Colonic mucosa (tissue), 4 donors: ENCODE results near the gene HLA-DOA. TPM values are rescaled to one million over a fixed set of nuclear protein-coding genes. Genes with fewer than 3 reads are reported as not detected.

Experiments
- DNase-seq: peaks from one replicate; pipeline ENCODE4 v3.0.0-alpha.2; 2020
- H3K27ac ChIP-seq: fragments of 200-600 bp; one replicate; pipeline ENCODE4 v1.8.0; 2021
- H3K27me3 ChIP-seq: fragments of 200-600 bp; one replicate; pipeline ENCODE4 v1.8.0; 2021
- H3K36me3 ChIP-seq: fragments of 200-600 bp; one replicate; pipeline ENCODE4 v1.8.0; 2021
- H3K4me1 ChIP-seq: fragments of 200-600 bp; one replicate; pipeline ENCODE4 v1.8.0; 2021; ENCODE audit warnings: mild to moderate bottlenecking
- H3K4me3 ChIP-seq: fragments of 200-600 bp; one replicate; pipeline ENCODE4 v1.8.0; 2021
- H3K9ac ChIP-seq, 2 donors: one replicate each; pipeline ENCODE4 v1.7.0; 2013; ENCODE audit warnings: control low read depth in 2 of 2, low read depth in 2 of 2, low read length in 2 of 2
- H3K9me3 ChIP-seq: fragments of 200-600 bp; one replicate; pipeline ENCODE4 v1.8.0; 2021
- intact Hi-C: fragments of 100-400 bp; cut with DNase I; formaldehyde crosslinking; loops from one replicate; pipeline ENCODE4 v1.14.1; 2022
- total RNA-seq, 2 donors: library from RNA; stranded (reverse); fragmentation: NEBNext Ultra II Directional in 1 of 2; extraction: Animal tissue kit (Norgen Biotek cat#: 25700) in 1 of 2; gene quantifications; one replicate each; pipeline ENCODE4 v1.2.1, GENCODE V29; 2021
- TF ChIP-seq, protein P1 (sequence below): fragments of 200-600 bp; IDR thresholded peaks from one replicate; pipeline ENCODE4 v1.8.0; 2022; ENCODE audit warnings: antibody characterized with exemption, mild to moderate bottlenecking
- donor health status: healthy.
- donor health status: DM: no; HTN: no; CAD: no.
- donor health status: DM: no; HTN: no; CAD: no.

The HLA-DOA gene
- total RNA-seq, 2 donors from 2014 or later = 1.6 to 4.3 TPM

DNA sequence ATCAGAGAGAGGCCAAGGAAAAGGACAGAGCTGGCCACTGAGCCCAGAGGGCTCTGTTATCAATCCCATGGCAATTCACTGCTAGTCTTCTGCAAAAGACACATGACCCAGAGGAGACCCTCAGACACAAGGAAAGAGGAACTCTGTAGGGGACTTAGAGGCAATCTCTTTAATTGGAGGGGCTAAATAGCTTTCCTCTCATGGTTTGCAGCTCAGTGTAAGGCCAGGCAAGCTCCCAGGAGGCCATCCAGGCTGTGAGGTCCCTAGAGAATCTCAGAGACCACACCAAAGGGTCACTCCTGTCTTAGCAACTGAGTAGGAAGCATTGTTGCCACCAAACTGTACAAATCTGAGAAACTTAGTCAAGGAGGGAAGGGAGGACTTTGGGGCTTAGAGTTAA lies 10.0 kb upstream of the HLA-DOA start:
- H3K27ac ChIP-seq = peak overlapping the region; percentile 39
- H3K27me3 ChIP-seq = no peaks in the 10 kb centered on the region
- no peaks in the 10 kb centered on the region for H3K36me3 ChIP-seq
- H3K9ac ChIP-seq = peak overlapping the region in 1 of 2 donors; percentile 22
- no peak for DNase-seq
- H3K4me1 ChIP-seq = peaks cover 4% of the 10 kb centered on the region
- intact Hi-C loops = no loop called here
- TF ChIP-seq, protein P1, sequence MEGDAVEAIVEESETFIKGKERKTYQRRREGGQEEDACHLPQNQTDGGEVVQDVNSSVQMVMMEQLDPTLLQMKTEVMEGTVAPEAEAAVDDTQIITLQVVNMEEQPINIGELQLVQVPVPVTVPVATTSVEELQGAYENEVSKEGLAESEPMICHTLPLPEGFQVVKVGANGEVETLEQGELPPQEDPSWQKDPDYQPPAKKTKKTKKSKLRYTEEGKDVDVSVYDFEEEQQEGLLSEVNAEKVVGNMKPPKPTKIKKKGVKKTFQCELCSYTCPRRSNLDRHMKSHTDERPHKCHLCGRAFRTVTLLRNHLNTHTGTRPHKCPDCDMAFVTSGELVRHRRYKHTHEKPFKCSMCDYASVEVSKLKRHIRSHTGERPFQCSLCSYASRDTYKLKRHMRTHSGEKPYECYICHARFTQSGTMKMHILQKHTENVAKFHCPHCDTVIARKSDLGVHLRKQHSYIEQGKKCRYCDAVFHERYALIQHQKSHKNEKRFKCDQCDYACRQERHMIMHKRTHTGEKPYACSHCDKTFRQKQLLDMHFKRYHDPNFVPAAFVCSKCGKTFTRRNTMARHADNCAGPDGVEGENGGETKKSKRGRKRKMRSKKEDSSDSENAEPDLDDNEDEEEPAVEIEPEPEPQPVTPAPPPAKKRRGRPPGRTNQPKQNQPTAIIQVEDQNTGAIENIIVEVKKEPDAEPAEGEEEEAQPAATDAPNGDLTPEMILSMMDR = no peak
- no peak overlapping the region for H3K4me3 ChIP-seq
- H3K9me3 ChIP-seq = no peaks in the 10 kb centered on the region

DNA sequence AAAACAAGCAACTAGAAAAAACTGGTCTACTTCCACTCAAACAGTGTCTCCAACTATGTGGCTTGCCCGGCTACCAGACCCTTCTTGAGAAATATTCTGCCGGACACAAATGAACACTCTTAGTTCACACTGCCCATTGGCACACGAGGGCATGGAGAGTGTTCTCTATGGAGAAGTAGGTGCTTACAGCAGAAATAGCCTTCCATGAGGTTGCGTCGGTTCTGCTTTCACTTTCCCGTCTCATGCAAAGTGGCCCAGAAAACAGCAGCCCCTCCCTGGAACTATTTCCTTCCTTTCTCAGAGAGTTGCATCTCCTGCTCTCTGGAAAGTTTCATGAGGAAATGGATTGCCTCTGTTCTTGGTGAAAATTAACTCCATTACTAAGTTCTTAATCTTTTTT lies 9.5 kb upstream of the HLA-DOA start:
- Histone ChIP-seq H3K36me3 (no peaks in the 10 kb centered on the region), H3K9me3 (no peaks in the 10 kb centered on the region), H3K27me3 (no peaks in the 10 kb centered on the region), H3K27ac (peak overlapping the region; percentile 39), H3K4me1 (peaks cover 4% of the 10 kb centered on the region), H3K9ac (peak overlapping the region in 1 of 2 donors; percentile 22), H3K4me3 (no peak overlapping the region)
- TF ChIP-seq, protein P1 = no peak
- intact Hi-C loops = no loop called here
- DNase-seq = peak; percentile 63

DNA sequence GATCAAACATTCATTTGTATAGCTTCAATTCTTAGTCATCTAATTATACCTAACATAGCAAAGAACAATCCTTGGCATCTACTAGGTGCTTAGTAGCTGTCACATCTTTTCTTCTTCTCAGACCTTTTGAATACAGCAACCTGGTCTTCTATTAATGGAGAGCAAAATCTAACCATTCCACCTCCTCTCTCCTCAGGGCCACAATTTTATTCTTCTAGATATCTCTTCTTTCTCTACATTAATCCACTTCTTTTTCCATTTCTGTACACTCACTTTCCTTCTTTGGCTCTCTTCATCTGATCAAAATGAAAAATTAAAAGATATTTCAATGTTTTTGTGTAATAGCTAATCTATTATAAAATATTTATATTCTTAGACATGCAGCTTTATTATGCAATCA lies 9.0 kb upstream of the HLA-DOA start:
- no peak for DNase-seq
- Histone ChIP-seq H3K27ac (peak overlapping the region; percentile 39), H3K9me3 (no peaks in the 10 kb centered on the region), H3K9ac (no peak overlapping the region), H3K27me3 (no peaks in the 10 kb centered on the region), H3K36me3 (no peaks in the 10 kb centered on the region), H3K4me1 (peaks cover 4% of the 10 kb centered on the region), H3K4me3 (no peak overlapping the region)
- intact Hi-C loops = no loop called here
- TF ChIP-seq, protein P1 = no peak

DNA sequence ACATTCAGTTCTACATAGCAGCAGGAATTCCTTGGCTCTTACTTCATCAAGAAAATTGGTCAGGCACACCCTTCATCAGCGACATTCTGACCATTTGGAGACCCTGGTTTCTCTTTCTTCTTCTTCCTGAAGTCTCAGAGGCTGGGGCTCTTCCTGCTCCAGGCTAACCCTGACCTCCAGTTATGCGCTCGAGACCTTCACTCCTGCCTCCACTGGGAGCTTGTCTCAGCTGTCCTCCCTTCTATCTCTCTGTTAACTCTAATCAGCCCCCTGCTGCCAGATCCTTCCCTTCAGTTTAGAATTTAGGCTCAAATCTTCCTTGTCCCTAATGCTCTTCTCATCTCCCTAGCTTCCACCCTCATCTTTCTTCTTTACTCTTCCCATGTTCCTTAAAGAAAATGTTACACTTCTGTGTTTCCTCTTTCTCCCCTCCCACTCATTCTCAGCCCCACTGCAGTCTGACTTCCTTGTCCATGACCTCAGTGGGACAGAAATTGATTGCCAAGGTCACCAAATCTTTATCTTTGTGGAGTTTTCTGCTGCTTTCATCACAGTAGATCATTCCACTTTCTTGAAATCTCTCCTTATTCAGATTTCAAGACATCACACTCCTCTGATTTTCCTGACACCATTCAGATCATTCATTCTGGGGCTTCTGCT lies 8.4 kb upstream of the HLA-DOA start:
- Histone ChIP-seq H3K9me3 (no peaks in the 10 kb centered on the region), H3K4me3 (no peak overlapping the region), H3K36me3 (no peaks in the 10 kb centered on the region), H3K4me1 (peaks cover 4% of the 10 kb centered on the region), H3K9ac (no peak overlapping the region), H3K27ac (peak overlapping the region; percentile 39), H3K27me3 (no peaks in the 10 kb centered on the region)
- TF ChIP-seq, protein P1 = no peak
- intact Hi-C loops = no loop called here
- DNase-seq = no peak

DNA sequence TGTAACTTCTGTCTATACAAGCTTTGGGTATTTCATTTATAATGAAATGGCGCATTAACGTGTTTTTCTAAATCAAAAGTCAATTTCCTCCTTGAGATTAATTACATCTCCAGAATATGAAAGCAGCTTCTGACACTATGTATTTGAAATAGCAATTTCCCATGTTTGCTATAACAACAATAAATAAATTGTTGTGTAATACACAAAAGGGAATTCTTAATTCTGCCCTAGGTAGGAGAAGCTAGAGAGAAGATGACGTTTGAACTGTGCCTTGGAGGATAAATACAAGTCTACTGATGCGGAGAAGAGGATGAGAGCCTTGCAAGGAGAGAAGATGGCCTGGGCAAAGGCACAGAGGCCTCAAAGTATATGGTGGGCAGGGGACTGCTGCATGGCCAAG lies 7.6 kb upstream of the HLA-DOA start:
- Histone ChIP-seq H3K4me1 (peaks cover 4% of the 10 kb centered on the region), H3K27me3 (no peaks in the 10 kb centered on the region), H3K9me3 (no peaks in the 10 kb centered on the region), H3K36me3 (no peaks in the 10 kb centered on the region), H3K4me3 (no peak overlapping the region), H3K27ac (no peak overlapping the region), H3K9ac (no peak overlapping the region)
- no peak for DNase-seq
- TF ChIP-seq, protein P1 = no peak
- intact Hi-C loops = no loop called here
